ENCODE data around the gene RXRA. TPM values are rescaled to one million over a fixed set of nuclear protein-coding genes. Genes with fewer than 3 reads are reported as not detected.

The RXRA gene
- polyA plus RNA-seq, 1 experiment, result 12.0 TPM

DNA sequence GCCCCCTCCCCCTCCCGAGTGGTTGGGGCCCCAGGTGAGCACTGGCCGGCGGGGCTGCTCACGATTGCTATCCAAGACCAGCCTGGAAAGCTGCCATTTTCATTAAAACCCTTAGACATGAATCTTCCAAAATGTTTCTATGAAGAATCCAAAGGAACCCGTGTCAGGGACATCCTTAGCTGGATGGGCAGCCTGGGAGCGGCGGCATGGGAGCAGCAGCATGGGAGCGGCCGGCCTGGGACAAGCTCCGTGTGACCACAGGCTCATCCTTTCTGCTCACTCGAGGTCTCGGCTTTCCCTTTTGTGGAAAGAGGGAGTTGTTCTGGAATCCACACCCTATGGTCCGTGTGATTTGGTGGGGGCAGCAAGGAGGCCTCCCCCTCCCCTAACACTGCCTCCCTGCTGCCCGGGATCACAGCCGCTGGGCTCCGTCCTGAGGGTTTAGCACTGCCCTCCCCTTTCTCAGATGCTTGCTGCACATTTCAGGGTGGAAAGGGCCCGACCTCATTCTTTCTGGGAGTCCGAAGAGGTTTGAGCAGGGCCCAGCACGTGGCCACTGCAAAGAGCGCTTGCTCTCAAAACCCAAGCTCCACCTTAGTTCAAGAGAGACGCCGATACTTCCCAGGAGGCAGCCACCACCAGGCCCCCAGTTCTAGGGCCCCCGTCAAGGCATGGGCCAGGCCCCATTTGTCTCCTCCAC, 127.7 kb downstream of the RXRA start:
- Histone ChIP-seq H3K27me3 (ENCODE audit: control insufficient read depth, insufficient read depth, low read length) (no peaks in the 10 kb centered on the region), H3K4me3 (ENCODE audit: low read depth, low read length) (no peak overlapping the region), H3K36me3 (ENCODE audit: control insufficient read depth, insufficient read depth, low read length) (no peaks in the 10 kb centered on the region)
- no peak for DNase-seq (ENCODE audit: low read depth)
- no peak for TF ChIP-seq CTCF (IDR thresholded peaks at IDR 0.05; ENCODE audit: insufficient read depth, low read depth, low read length)
- ChIA-PET POLR2A (no interaction called here), CTCF (interaction anchor here (0.8 to 1.5 kb wide), 5 partner anchors 187 to 339 kb away, joined by 3 to 6 read pairs (median 3); partner anchors contain the start of gene COL5A1)

- ChIA-PET POLR2A (no interaction called here), CTCF (interaction anchor here (1.5 kb wide), 1 partner anchor 188 kb away, joined by 3 read pairs; no protein-coding TSS in a partner anchor)
- DNase-seq (ENCODE audit: low read depth), result no peak
- no peak for TF ChIP-seq CTCF (IDR thresholded peaks at IDR 0.05; ENCODE audit: insufficient read depth, low read depth, low read length)
- H3K4me3 ChIP-seq (ENCODE audit: low read depth, low read length), result no peak overlapping the region
- H3K27me3 ChIP-seq (ENCODE audit: control insufficient read depth, insufficient read depth, low read length), result no peaks in the 10 kb centered on the region
- H3K36me3 ChIP-seq (ENCODE audit: control insufficient read depth, insufficient read depth, low read length), result no peaks in the 10 kb centered on the region
Measured at GRCh38 chr9:134454476-134454857, 128.2 kb downstream of the RXRA start.

- POLR2A ChIA-PET, result no interaction called here
- H3K36me3 ChIP-seq (ENCODE audit: control insufficient read depth, insufficient read depth, low read length), result no peaks in the 10 kb centered on the region
- CTCF ChIA-PET, result no interaction called here
Measured at GRCh38 chr9:134455021-134455471, 128.8 kb downstream of the RXRA start.

DNA sequence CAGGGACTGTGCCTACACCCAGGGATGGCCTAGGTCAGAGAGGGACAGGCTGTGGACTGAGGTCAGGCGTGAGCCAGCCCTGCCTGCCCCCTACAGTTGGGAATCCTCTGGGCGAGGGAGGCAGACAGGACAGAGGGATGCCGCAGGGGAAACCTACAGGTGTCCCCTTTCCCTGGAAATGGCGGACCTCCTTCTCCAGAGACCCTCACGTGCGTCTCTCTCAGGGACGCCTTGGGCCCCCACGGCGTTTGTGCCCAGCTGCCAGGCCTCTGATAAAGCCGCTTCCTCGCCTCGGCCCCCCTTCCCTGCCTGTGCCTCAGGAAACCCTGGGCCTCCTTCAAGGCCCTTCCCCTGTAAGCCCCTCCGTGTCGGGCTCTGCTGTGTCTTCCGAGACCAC, 129.3 kb downstream of the RXRA start:
- Histone ChIP-seq H3K4me3 (ENCODE audit: low read depth, low read length) (peak overlapping the region; percentile 22), H3K27me3 (ENCODE audit: control insufficient read depth, insufficient read depth, low read length) (no peaks in the 10 kb centered on the region), H3K36me3 (ENCODE audit: control insufficient read depth, insufficient read depth, low read length) (no peaks in the 10 kb centered on the region)
- ChIA-PET POLR2A (interaction anchor here (0.9 kb wide), 1 partner anchor 48 kb away, joined by 7 read pairs; no protein-coding TSS in a partner anchor), CTCF (interaction anchor here (1.3 kb wide), 1 partner anchor 284 kb away, joined by 4 read pairs; no protein-coding TSS in a partner anchor)
- TF ChIP-seq CTCF (IDR thresholded peaks at IDR 0.05; ENCODE audit: insufficient read depth, low read depth, low read length), result no peak
- no peak for DNase-seq (ENCODE audit: low read depth)

More at GRCh38 chr9:134455021-134455471, 128.8 kb downstream of the RXRA start:
- Histone ChIP-seq H3K4me3 (ENCODE audit: low read depth, low read length) (no peak overlapping the region), H3K27me3 (ENCODE audit: control insufficient read depth, insufficient read depth, low read length) (no peaks in the 10 kb centered on the region)
- DNase-seq (ENCODE audit: low read depth), result no peak
- TF ChIP-seq CTCF (IDR thresholded peaks at IDR 0.05; ENCODE audit: insufficient read depth, low read depth, low read length), result no peak

DNA sequence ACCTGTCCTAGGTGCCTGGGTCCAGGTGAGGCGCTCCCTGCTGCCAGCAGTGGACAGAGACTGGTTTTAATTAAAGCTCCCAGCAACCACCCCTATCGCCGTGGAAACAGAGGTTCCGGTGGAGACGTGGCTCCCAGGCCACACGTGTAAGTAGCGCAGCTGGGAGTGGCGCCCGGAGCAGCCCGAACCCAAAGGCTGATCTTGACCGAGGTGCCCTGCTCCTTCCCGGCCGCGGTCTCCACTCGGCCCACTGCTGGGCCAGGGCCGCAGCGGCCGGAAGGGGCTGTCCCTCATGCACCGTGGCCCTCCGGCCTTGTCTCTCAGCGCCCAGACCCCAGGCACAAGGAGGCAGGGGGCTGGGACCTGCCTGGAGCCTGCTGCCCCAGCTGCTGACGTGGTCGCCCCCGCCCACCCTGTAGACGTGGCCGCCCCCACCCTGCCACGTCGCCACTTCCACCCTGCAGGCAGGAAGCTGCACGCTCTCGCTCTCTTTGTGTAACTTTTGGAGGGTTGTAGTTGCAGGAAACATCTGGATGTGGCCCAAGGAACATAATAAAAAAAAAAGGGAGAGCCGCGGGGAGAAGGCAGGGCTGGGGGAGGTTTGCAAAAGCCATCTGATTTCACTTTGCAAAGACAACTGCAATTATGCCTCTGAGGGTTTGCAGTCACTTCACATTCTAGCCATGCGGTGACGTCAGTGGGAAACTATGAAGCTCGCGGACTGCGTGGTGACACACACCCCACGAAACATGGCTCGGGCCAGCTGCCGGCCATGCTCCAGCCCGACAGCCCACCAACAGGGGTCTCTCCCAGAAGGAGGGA, 129.9 kb downstream of the RXRA start:
- TF ChIP-seq CTCF (IDR thresholded peaks at IDR 0.05; ENCODE audit: insufficient read depth, low read depth, low read length), result peak; percentile 30; the same call in 1 of the 2 replicates
- peak; percentile 98 for DNase-seq (ENCODE audit: low read depth)
- Histone ChIP-seq H3K4me3 (ENCODE audit: low read depth, low read length) (peak overlapping the region; percentile 22), H3K36me3 (ENCODE audit: control insufficient read depth, insufficient read depth, low read length) (no peaks in the 10 kb centered on the region), H3K27me3 (ENCODE audit: control insufficient read depth, insufficient read depth, low read length) (no peaks in the 10 kb centered on the region)
- ChIA-PET POLR2A (interaction anchor here (0.7 to 1.2 kb wide), 5 partner anchors 47 to 279 kb away, joined by 3 to 7 read pairs (median 5); no protein-coding TSS in a partner anchor), CTCF (interaction anchor here (0.6 to 1.3 kb wide), 6 partner anchors 18 to 892 kb away, joined by 3 to 5 read pairs (median 4); no protein-coding TSS in a partner anchor)
